ENCODE measurements around the gene VWA8. TPM values are rescaled to one million over a fixed set of nuclear protein-coding genes. Genes with fewer than 3 reads are reported as not detected.

The VWA8 gene
- total and polyA plus RNA-seq, 2 of the 8 experiments (the other 6 are each of a cell fraction or from before 2014, with no cell fraction given), result 5.9 to 19.6 TPM

GRCh38 chr13:41637586-41637985 is 323.3 kb downstream of the VWA8 start:
- Histone ChIP-seq H4K8ac (ENCODE audit: extremely low read depth, insufficient read depth, low read length) (no peak overlapping the region), H3K4me3 (ENCODE audit: extremely low read depth in 1 of 4, insufficient read depth in 2 of 4, low read depth in 3 of 4, low read length in 4 of 4) (no peak overlapping the region), H3K14ac (ENCODE audit: insufficient read length) (no peak overlapping the region), H3K36me3 (ENCODE audit: control insufficient read depth in 2 of 4, insufficient read depth in 4 of 4, low read length in 3 of 4) (no peaks in the 10 kb centered on the region), H2BK120ac (replicated peaks; ENCODE audit: low read depth, low read length) (no peak overlapping the region), H2BK5ac (ENCODE audit: low read depth, low read length) (no peak overlapping the region), H3K18ac (ENCODE audit: extremely low read depth, low read length) (no peak overlapping the region), H3K23me2 (ENCODE audit: low read depth, low read length) (no peaks in the 10 kb centered on the region), H2BK12ac (ENCODE audit: low read depth, low read length) (no peak overlapping the region), H3K27ac (ENCODE audit: low read depth, low read length) (no peak overlapping the region), H4K20me1 (replicated peaks in 1 of 2; ENCODE audit: control insufficient read depth in 1 of 2, insufficient read depth in 2 of 2, low read length in 2 of 2) (no peaks in the 10 kb centered on the region), H3K9ac (replicated peaks in 1 of 4; ENCODE audit: extremely low read depth in 1 of 4, low read depth in 3 of 4, low read length in 3 of 4) (no peak overlapping the region), H3K4me1 (replicated peaks in 1 of 4; ENCODE audit: control insufficient read depth in 3 of 4, insufficient read depth in 4 of 4, low read length in 3 of 4) (peaks cover 0 to 3% (median 0%) of the 10 kb centered on the region in 4 experiments; a peak in 1 of 7 replicates), H3K79me1 (ENCODE audit: low read depth, low read length) (no peaks in the 10 kb centered on the region), H2BK20ac (ENCODE audit: low read length) (no peak overlapping the region), H3K56ac (replicated peaks; ENCODE audit: insufficient read length, low read depth, low read length) (no peak overlapping the region), H2BK15ac (ENCODE audit: low read length) (no peak overlapping the region), H2AFZ (ENCODE audit: low read length) (no peak overlapping the region), H4K5ac (ENCODE audit: insufficient read length, low read depth, low read length) (no peak overlapping the region), H3K4ac (replicated peaks; ENCODE audit: insufficient read length, low read depth, low read length) (no peak overlapping the region), H2AK5ac (ENCODE audit: low read depth, low read length) (no peak overlapping the region), H3K9me3 (ENCODE audit: insufficient read depth in 2 of 2, low read depth in 1 of 2, low read length in 1 of 2) (no peaks in the 10 kb centered on the region), H3K23ac (ENCODE audit: insufficient read length) (no peak overlapping the region), H3K79me2 (ENCODE audit: control insufficient read depth in 1 of 2, insufficient read depth in 2 of 2, low read length in 2 of 2) (no peaks in the 10 kb centered on the region), H3K4me2 (ENCODE audit: insufficient read depth in 1 of 2, low read depth in 2 of 2, low read length in 2 of 2) (no peak overlapping the region), H3K27me3 (replicated peaks in 1 of 4; ENCODE audit: control insufficient read depth in 3 of 4, extremely low read depth in 1 of 4, insufficient read depth in 3 of 4, low read length in 3 of 4) (no peaks in the 10 kb centered on the region), H4K91ac (replicated peaks; ENCODE audit: insufficient read length, low read length) (no peak overlapping the region)
- 95% methylated on average over 1 of the region's 1 CpG; no CpG with 5 or more reads in 1 of the 2 experiments for WGBS, 2 experiments (ENCODE audit: extremely low coverage in 1 of 2, insufficient coverage in 1 of 2, insufficient read length in 1 of 2, insufficient replicate concordance in 2 of 2, low coverage in 1 of 2, low lambda C conversion rate in 2 of 2, missing lambda C conversion rate in 1 of 2)
- POLR2A ChIA-PET (ENCODE audit: partially characterized antibody), result no interaction called here
- CTCF ChIA-PET (ENCODE audit: partially characterized antibody), result no interaction called here
- DNase-seq (ENCODE audit: low read depth in 1 of 2, low spot score in 2 of 2), result no peak
- FAIRE-seq, result no peak
- TF ChIP-seq RNF2 (IDR thresholded peaks at IDR 0.05; ENCODE audit: borderline replicate concordance, low read depth, low read length, missing control alignments, poor library complexity, severe bottlenecking), result no peak
